DMS53 treated with DMSO at 0.1 percent for 48 hours (cell line): ENCODE results near the gene FKBP3.
"Not testable (repeated sequence)": the region's sequence is repeated elsewhere in the genome, so short reads cannot be mapped to it uniquely, and the experiment has no call there.

Source experiments
- DNase-seq: peaks from one replicate; lab custom pipeline; 2025; ENCODE audit not compliant: unreplicated experiment; lab: John Stamatoyannopoulos, UW

Gene FKBP3

DNA sequence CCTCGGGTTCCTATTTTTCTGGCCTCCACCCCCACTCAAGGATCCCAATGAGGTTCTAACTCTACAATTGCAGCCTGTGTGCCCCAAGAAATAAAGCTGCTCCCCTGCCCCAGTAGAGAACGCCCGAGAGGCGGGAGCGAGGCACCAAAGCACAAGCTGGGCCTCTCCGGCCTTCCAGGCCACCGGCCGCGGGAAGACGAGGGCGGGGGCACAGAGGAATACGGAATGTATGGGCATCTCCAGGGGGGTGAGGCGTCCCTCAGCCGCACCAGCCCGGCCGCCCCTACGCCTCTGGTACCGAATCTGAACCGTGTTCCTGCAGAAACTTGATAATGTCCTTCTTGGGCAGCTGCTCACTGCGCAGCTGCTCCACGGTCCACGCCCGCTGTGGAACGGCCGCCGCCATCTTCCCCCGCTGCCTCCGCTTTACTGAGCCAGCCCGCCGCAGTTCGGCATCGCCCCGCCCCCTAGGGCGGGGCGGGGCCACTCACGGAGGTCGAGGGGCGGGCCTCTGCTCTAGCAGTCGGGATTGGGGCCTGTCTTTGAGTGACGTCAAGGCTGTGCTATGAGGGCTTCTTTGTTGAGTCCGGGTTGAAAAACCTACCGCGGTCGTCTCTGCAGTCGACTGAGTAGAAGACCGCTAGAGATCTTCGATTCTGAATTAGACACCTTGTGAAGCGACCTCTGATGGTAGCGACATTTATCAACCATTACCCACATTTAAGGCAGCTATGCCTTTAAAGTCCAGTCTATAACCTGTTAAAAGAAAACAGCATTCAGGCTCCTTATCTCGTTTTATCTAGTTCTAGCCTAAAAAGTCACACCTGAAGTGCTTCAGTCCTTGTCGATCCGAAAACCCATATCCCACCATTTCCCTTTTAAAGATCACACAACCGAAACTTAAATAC is at the start of gene FKBP3:
TSS of gene FKBP3 (minus strand) at position 431 of the 908 bp plus-strand sequence. CDS start at position 406, 25 bp downstream.
- peak; percentile 89 for DNase-seq

DNA sequence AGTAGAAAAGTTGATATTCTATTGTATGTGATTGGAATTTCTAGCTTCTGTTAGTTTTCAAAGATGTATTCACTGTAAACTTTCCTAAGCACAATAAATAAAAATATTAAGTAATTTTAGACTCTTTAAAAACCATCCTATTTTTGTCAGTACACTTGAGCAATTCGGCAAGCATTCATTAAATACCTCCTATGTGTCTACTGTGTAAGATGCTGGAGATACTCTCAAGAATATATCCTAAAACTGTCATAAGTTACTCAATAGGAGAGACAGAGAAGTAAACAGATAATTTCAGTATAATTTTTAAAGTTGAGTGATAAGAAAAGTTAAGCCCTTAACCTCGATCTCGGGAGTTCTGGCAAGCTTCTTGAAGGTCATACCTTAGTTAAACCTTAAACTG is 47.5 kb upstream of the FKBP3 start:
- no peak for DNase-seq

DNA sequence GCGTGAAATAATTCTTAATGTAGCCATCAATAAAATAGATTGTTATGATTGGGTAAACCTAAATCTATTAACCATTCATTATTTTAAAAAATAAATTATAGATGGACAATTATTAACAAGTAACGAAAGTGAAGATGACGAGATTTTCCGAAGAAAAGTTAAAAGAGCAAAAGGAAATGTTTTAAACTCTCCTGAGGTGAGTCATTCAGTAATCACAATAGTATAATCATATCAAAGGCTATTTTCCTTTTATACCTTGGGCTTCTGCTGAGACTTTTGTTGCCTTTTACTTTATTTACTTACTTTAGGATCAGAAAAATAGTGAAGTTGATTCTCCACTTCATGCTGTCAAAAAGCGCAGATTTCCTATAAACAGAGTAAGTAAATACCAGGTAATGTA is 47.0 kb upstream of the FKBP3 start:
- no peak for DNase-seq

DNA sequence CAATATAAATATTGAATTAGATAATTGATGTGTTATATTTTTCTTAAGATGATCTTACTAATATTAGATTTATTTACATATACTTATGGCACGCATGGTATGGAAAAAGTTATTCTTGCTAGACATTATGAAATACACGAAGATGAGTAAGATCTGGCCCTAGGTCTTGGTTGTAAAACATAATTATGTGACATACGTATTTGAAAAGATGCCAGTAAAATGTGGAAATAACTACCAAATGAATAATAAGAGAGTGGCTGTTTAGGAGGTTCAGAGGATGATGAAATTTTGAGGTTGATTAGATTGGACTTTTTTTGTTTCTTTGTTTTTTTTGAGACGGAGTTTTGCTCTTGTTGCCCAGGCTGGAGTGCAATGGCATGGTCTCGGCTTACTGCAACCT is 42.8 kb upstream of the FKBP3 start:
- DNase-seq: no peak

DNA sequence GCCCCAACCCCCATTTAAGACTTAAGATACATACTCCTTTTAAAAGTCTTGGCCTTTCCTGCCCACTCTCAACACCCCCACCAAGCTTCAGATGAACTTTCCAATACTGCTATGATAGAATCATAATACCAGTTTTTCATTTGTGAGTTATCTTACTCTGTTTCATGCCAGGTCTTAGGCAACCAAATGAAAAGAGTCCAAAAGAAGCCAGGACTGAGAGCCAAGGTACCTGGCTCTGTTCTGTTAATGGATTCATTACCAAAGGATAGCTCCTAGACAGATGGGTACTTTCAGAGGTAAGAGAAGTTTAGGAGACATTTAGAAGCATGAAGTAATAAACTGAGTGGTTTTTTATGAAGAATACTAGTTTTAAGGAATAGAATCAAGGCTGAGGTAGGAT is 35.6 kb upstream of the FKBP3 start:
- no peak for DNase-seq

DNA sequence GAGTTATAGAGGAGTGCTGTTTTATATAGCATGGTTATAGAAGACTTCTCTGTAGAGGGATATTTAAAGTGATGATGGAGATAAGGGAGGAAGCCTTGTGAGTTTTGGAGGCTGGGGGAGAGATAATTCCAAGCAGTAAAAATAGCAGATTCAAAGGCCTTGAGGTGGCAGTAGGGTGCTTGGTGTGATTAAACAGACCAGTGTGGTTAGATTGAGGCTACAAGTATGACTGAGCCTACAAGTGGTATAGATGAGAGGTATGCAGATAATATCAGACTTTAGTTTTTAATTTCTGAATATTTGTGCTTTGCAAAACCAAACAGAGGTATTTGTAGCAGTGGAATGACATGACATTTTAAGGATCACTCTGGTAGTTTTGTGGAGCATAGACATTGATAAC is 21.8 kb upstream of the FKBP3 start:
- no peak for DNase-seq

DNA sequence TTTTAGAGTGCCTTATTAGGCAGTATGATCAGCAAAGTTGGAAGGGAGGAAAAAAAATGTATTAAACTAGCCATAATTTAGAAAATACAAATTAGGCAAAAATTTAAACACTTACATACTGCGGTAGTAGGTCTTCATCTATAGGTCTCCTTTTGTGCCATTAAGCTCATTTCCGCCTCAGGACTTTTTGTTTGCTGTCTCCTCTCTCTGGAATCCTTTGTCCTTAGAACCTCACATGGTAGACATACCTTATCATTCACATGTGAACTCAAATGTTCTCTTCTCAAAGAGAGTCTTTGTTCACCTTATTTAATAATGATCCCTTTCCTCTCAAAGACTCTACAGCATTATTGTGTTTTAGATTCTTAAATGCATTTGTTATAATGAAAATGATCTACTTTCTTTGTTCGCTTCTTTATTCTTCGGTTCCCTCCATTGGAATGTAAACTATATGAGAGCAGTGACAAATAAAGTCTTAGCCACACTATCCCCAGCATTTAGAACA is 16.2 kb upstream of the FKBP3 start:
- DNase-seq: no peak

DNA sequence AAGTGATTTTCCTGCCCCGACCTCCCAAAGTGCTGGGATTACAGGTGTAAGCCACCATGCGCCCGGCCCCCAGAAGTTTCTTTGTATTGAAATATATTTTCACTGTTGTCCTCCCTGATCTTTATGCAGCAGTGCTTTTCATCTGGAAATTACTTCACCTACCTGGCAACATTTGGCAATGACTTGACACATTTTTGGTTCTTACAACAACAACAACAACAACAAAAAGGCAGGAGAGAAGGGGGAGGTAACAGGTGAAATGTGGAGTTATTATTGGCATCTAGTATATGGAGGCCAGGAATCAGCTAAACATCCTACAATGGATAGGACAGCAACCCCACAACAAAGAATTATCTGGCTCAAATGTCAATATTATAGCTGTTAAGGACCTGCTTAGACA is 15.3 kb upstream of the FKBP3 start:
- DNase-seq: no peak

DNA sequence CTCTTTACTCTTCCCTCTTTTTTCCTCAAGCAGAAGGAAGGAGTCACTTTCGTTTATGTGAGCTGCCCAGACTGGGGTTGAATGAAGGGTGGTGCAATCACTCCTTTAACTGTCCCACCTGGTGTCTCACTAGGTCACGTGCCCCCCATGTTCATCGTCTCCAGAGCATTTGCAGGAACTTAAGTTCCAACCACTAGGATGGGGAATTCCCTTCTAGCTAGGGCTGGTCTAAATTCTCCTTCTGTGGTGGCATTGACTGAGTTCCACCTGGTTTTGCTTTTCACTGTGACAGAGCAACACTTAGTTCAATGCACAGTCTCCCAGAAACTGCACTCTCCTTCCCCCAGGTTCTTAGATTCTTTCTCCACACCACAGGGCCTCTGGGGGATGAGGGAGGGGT is 10.9 kb upstream of the FKBP3 start:
- no peak for DNase-seq

DNA sequence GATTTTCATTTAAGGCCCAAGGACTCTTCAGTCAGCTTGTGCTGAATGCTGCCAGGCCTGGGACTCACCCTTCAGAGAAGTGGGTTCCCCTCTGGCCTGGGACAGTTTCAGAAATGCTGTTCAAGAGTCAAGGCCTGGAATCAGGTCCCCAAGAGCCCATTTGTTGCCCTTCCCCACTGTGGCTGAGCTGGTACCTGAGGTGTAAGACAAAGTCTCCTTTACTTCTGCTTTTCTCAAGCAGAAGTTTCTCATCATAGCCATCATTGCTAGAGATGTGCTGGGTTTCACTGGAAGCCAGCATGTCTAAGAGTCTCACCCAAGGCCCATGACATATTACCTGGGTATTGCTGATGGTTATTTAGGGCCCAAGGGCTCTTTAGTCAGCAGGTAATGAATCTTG is 10.4 kb upstream of the FKBP3 start:
- no peak for DNase-seq

DNA sequence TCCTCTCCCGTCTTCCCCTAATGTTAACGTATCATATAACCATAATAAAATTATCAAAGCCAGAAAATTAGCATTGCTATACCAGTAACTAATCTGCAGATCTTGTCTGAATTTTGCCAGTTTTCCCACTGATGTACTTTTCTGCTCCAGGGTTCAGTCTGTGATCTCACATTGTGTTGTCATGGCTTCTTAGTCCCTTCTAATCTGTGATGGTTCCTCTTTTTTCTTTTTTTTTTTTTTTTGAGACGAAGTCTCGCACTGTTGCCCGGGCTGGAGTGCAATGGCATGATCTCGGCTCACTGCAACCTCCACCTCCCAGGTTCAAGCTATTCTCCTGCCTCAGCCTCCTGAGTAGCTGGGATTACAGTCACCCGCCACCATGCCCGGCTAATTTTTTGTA is 7.8 kb upstream of the FKBP3 start:
- DNase-seq: not testable (repeated sequence)

DNA sequence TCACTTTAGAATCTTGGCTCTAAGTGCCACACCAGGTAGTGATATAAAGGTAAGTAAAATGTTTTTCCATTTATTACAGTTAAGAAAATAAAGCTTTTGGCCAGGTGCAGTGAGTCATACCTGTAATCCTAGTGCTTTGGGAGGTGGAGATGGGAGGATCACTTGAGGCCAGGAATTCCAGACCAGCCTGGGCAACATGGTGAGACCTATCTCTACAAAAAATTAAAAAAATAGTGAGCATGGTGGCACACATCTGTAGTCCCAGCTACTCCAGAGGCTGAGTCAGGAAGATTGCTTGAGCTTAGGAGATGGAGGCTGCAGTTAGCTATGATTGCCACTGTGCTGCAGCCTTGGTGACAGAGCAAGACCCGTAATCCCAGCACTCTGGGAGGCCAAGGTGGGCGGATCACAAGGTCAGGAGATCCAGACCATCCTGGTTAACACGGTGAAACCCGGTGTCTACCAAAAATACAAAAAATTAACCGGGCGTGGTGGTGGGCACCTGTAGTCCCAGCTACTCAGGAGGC is 6.4 kb upstream of the FKBP3 start:
- no peak for DNase-seq

DNA sequence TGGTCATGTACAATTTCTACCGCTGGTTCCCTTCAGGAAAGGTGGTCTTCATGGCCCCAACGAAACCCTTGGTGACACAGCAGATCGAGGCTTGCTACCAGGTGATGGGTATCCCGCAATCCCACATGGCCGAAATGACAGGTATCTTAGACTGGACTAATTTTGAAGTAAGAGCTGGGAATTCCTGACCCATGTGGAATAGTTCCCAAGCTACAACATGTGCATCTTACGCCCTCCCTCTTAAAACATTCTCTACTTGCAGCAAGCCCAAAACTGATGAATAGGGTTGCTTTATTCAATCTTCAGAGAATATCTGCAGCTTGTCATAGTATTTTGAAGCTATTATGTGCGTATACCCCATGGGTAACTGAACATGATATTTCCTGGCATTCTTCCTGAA is 2.1 kb upstream of the FKBP3 start:
- peak; percentile 37 for DNase-seq

DNA sequence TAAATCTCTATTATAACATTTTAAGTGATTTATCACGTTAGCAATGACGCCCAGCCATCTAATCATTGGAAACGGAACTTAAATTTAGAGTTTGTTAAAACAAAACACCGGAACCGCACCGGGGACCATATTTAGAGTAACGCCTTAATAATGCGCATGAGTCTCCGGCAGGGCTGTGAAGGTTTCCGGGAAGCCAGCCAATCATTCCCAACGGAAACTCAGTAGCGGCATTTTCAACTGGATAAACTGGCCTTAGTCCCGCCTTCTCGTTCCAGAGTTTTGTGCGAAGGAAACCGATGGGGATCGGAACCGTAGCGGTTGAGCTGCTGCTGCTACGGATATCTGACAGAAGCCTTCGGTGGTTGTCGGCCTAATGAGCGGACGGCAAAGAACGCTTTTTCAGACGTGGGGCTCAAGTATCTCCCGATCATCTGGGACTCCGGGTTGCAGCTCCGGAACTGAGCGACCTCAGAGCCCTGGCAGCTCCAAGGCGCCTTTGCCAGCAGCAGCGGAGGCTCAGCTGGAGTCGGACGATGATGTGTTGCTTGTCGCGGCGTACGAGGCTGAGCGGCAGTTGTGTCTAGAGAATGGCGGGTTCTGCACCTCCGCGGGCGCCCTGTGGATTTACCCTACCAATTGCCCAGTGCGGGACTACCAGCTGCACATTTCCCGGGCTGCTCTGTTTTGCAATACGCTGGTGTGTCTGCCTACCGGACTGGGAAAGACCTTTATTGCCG is 1.5 kb upstream of the FKBP3 start, which contains the start of gene FANCM:
TSS of gene FANCM (plus strand) at position 272 of the 737 bp plus-strand sequence. CDS start at position 374, 102 bp downstream.
- peak; percentile 82 for DNase-seq

DNA sequence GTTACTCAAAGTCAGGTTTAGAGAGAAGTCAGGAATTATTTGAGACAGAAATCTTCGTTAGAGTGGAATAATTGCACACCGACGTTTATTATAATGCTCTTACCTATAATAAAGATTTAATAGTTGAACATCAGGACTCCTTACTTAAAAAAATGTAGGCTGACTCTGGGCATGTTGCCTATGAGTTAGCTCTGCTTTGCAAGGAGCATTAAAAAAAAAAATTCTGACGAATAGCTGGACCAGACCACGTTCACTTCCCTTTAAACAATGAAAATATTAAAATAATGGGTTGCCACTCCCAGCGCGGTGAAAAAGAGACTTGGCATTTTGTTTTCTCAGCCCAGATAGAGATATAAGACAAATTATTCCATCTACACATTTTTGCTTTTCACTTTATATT is 875 bp upstream of the FKBP3 start:
- DNase-seq: peak; percentile 51

DNA sequence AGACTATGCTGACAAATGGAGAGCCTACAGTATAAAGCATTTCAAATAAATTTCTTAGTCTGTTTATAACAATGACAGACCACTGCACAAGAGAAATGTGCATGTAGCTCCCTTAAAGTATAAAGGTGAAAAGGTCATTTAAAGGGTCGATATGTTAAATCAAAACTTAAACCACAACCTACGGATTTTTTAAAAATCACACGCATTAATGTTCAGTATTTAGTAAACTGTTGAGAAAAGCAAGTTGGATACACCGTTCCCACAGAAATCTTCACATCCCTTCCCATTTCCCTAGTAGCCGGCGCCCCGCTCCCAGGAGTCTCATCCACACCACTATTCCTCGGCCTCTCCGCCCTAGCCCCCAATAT is 614 bp downstream of the FKBP3 start:
- DNase-seq: no peak

DNA sequence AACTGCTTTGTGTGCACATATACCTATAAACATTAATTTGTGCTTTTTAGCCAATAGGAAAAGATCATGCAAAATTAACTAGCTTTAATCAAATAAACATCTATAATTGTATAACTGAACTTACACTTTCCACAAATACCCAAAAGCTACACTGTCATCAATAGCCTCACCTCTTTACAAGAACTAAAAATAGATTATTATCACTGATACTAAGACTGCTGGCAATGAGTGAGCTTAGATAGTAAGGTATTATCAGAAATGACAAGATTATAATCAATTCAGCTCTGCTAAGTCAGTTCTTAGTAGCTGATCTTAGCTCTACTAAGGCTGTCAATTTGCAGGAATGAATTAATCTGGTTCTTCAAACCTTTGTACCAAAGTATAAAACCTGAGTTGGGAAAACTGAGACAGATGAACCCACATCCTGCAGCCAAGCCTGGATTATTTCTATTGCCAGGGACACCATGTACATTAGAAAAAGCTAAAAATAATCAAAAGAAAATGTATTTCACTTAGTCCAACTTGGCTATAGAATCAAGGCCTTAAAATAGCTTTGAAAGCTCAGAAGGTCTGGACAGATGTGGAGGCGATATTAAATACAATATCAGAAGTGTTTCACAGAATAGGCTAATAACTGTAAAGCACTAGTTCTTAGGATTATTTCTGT is 5.2 kb downstream of the FKBP3 start:
- DNase-seq: no peak

DNA sequence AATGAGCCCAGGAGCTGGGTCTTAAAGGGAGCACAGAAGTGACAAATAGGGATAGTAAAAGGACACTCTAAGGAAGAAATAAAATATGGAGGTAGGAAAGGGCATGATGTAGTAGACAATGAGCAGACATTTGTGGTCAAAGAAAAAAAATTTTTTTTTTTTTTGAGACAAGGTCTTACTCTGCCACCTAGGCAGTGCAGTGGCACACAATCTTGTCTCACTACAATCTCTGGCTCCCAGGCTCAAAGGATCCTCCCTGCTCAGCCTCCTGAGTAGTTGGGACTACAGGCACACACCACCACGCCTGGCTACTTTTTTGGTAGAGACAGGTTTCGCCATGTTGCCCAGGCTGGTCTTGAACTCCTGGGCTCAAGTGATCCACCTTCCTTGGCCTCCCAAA is 8.5 kb downstream of the FKBP3 start:
- no peak for DNase-seq

DNA sequence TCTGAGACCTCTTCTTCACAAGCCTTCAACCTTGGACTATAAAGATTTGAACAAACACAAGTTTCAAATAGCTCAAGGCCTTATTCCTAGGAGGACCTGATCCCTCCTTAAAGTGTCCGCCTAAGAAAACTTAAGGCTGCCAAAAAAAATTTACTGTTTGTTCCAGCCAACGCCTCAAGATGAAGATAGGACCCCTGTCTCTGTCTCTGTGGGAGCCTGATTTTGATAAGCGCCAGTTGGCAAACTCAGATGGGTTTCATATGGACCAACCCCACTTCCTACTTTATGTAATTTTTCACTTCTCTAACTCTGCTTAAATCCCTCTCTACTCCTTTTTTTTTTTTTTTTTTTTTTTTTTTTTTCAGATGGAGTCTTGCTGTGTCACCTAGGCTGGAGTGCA is 11.0 kb downstream of the FKBP3 start:
- no peak for DNase-seq

DNA sequence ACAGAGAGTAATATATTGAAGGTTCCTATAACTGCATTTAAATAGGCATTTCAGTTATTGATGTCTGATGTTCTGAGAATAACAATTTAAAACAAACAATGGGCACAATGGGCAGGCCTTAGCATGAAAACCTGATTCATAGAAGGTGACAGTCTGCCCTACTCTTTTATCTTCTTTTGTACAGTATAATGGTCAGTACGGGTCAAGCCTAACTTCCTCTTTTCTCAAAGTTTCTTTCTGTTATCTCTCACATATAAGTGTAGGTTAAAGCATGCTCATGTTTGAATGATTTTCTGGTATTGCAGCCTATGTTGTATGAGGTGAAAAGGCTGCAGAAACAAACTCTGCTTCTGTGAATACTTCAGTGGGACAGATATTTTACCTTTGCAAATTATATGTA is 14.2 kb downstream of the FKBP3 start:
- DNase-seq: no peak

DNA sequence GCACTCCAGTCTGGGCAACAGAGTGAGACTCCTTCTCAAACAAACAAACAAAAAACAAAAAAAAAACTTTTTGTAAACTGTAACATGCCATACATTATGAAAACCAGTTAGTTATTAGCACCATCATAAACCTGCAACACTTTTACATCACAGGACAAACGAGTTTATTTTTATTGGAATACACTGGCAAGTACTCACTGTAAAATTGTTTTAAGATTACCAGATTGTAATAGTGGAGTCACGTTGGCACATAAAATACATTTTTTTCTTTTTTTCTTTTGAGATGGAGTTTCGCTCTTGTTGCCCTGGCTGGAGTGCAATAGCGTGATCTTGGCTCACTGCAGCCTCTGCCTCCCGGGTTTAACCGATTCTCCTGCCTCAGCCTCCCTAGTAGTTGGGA is 15.7 kb downstream of the FKBP3 start:
- DNase-seq: no peak
